ENCODE data around the gene TMC6.

GRCh38 chr17:78120971-78121800 lies 7.4 kb downstream of the TMC6 start:
- TF ChIP-seq EZH2 (IDR thresholded peaks at IDR 0.05): no peak
- TF ChIP-seq EZH2phosphoT487 (IDR thresholded peaks at IDR 0.05): no peak
- TF ChIP-seq CTCF (IDR thresholded peaks at IDR 0.05): no peak

Data from neural progenitor cell (in vitro differentiated cells).